ENCODE data around the gene MYO5B.
"Not testable (repeated sequence)": the region's sequence is repeated elsewhere in the genome, so short reads cannot be mapped to it uniquely, and the experiment has no call there.

MYO5B gene

DNA sequence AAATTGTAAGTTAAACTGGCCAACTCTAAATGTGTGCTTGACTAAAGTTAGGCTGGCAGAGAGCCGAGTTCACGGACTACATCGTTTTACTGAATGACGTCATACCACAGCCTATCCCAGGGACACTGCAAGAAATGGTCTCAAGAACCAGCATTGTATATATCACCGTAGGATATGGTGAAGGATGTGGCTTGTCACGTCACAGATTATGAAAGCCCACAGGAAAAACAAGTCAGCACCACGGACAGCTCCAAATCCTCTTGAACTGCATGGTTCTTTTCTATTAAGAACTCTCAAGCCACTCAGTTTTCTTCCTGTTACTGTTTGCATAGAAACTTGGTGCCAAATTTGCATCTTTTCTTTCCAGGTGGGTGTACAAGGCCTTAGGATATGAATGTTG, 296.5 kb downstream of the MYO5B start:
- no peak overlapping the region for H3K4me3 ChIP-seq (ENCODE audit: low read depth, low read length)
- TF ChIP-seq, protein P1, sequence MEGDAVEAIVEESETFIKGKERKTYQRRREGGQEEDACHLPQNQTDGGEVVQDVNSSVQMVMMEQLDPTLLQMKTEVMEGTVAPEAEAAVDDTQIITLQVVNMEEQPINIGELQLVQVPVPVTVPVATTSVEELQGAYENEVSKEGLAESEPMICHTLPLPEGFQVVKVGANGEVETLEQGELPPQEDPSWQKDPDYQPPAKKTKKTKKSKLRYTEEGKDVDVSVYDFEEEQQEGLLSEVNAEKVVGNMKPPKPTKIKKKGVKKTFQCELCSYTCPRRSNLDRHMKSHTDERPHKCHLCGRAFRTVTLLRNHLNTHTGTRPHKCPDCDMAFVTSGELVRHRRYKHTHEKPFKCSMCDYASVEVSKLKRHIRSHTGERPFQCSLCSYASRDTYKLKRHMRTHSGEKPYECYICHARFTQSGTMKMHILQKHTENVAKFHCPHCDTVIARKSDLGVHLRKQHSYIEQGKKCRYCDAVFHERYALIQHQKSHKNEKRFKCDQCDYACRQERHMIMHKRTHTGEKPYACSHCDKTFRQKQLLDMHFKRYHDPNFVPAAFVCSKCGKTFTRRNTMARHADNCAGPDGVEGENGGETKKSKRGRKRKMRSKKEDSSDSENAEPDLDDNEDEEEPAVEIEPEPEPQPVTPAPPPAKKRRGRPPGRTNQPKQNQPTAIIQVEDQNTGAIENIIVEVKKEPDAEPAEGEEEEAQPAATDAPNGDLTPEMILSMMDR (IDR thresholded peaks at IDR 0.05; ENCODE audit: control insufficient read depth, extremely low read depth, insufficient read depth): no peak
- DNase-seq (ENCODE audit: low read depth): peak; percentile 61

- TF ChIP-seq, protein P1 (IDR thresholded peaks at IDR 0.05; ENCODE audit: control insufficient read depth, extremely low read depth, insufficient read depth): no peak
- H3K4me3 ChIP-seq (ENCODE audit: low read depth, low read length): no peak overlapping the region
- DNase-seq (ENCODE audit: low read depth): no peak
These were observed 300.3 kb downstream of the MYO5B start for GRCh38 chr18:49894517-49895226.

DNA sequence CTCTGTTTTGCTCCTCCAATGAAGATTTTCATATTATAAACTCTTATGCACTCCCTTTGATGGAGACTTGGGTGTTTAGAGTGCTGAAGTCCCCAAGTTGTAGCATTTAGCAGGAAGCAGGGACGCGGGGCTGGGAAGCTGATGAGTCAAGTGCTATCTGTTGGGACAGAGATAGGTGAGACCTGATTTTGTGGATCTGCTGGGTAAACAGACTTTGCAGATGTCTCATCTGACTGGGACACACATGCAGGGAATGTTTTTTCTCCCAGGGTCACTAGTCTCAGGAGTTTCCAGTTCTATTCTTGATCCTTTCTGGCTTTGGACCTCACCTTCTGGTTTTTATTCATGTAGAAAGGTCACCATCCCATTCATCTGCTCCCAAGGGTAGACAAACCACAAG, 301.9 kb downstream of the MYO5B start:
- TF ChIP-seq, protein P1 (IDR thresholded peaks at IDR 0.05; ENCODE audit: control insufficient read depth, extremely low read depth, insufficient read depth): no peak
- H3K4me3 ChIP-seq (ENCODE audit: low read depth, low read length): no peak overlapping the region
- no peak for DNase-seq (ENCODE audit: low read depth)

DNA sequence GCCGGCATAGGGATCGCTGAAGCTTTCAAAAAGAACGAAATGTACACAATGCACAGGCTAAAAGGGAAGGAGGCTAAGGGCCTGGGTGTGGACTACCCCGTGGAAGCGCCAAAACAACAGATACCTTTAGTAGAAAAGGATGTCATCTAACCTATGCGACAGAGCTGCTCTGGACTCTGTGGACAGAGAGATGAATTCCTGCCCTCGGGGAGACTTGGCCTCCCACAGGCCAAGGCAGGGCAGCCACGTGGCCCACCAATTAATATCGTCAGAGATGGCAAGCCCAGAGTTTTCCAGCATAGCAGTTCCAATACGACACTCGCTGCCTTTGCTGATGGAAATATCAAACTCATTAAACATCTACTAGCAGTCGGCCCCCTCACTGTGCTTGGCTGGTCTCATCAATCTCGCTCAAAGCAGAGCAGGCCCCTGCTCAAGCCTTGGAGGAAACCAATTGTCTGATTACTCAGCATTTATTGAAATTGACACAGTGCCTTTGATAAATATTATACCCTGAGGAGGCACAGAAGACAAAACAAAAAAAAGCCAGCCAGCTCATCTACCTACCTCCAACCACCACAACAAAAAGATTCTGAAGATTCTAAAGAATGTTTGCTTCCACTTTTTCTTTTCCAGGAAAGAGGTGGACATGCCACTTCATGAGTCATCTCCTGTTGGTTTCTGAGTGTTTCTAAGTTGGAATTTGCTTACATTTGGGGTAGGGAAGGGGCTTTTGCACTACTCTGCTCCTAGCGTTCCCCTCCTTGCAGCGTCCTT, 302.6 kb downstream of the MYO5B start:
- H3K4me3 ChIP-seq (ENCODE audit: low read depth, low read length): no peak overlapping the region
- DNase-seq (ENCODE audit: low read depth): no peak
- TF ChIP-seq, protein P1 (IDR thresholded peaks at IDR 0.05; ENCODE audit: control insufficient read depth, extremely low read depth, insufficient read depth): no peak

DNA sequence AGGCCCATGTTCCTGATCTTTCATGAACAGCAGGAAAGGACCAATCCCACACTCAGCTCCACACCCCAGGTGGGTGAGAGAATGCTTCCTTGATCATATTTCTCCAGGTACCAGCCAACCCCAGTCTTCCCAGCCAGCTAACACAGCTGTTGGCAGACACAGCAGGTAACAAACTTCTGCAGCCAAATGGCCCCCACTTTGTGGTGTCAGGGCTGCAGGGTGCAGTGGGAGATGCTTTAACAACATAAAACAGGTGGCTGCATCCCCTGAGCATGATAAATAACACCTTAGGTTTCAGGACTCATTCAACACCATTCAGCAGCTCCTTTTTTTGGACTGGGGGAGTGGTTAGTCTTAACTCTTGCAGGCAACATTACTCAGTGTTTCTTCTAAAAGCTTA, 304.9 kb downstream of the MYO5B start:
- DNase-seq (ENCODE audit: low read depth): no peak
- no peak overlapping the region for H3K4me3 ChIP-seq (ENCODE audit: low read depth, low read length)
- TF ChIP-seq, protein P1 (IDR thresholded peaks at IDR 0.05; ENCODE audit: control insufficient read depth, extremely low read depth, insufficient read depth): no peak

DNA sequence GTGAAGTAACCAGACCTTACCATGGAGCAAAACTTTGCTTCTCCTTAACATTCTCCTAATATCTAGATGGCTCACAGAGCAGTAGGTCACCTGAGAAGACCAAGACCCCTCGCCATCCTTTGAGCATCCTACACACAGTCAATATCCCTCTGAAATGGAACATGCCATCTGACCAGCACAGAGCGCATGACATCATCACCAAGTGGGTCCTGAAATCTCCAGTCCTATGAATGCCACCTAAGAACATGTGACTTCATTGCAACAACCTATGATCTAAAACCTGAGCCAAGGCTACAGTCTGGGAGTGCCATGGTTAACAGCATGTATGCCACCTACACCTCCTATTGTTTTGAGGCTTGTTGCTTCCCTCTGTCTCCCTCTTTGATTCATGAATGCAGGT, 305.4 kb downstream of the MYO5B start:
- not testable (repeated sequence) for DNase-seq (ENCODE audit: low read depth)

DNA sequence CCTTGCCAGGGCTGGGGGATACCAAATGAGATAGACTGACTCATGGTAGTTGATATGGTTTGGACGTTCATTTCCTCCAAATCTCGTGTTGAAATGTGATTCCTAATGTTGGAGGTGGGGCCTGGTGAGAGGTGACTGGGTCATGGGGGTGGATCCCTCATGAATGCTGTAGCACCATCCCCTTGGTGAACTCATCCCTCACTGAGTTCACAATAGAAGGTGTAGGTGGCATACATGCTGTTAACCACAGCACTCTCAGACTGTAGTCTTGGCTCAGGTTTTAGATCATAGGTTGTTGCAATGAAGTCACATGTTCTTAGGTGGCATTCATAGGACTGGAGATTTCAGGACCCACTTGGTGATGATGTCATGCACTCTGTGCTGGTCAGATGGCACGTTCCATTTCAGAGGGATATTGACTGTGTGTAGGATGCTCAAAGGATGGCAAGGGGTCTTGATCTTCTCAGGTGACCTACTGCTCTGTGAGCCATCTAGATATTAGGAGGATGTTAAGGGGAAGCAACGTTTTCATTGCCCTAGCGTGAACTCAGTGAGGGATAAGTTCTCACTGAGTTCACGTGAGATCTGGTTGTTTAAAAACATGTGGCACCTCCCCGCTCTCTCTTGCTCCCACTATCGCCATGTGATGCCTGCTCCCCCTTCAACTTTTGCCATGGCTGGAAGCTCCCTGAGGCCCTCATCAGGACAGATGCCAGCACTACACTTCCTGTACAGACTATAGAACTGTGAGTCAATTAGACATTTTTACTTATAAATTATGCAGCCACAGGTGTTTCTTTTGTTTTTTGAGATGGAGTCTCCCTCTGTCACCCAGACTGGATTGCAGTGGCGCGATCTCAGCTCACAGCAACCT, 307.8 kb downstream of the MYO5B start:
- no peak overlapping the region for H3K4me3 ChIP-seq (ENCODE audit: low read depth, low read length)
- TF ChIP-seq, protein P1 (IDR thresholded peaks at IDR 0.05; ENCODE audit: control insufficient read depth, extremely low read depth, insufficient read depth): no peak
- no peak for DNase-seq (ENCODE audit: low read depth)

More for the DNA sequence above, 305.4 kb downstream of the MYO5B start:
- H3K4me3 ChIP-seq (ENCODE audit: low read depth, low read length): not testable (repeated sequence)
